Stimulated activated CD4-positive, alpha-beta T cell treated with anti-CD3 and anti-CD28 coated beads, Interleukin-2, amount 100 ng/mL, for 48 hours (primary cell): Measurements from ENCODE around the gene CNTN5.

Source experiments
- DNase-seq, 2 donors: peaks; one replicate each; pipeline ENCODE4 v3.0.0-alpha.2; 2020

CNTN5 gene

GRCh38 chr11:99640671-99641070 is 619.9 kb downstream of the CNTN5 start:
- no peak for DNase-seq

- DNase-seq, result no peak
These were observed 625.2 kb downstream of the CNTN5 start for GRCh38 chr11:99645934-99646333.

GRCh38 chr11:99670067-99670676 is 649.4 kb downstream of the CNTN5 start:
- DNase-seq, result no peak

GRCh38 chr11:99671808-99672409 is 651.2 kb downstream of the CNTN5 start:
- DNase-seq, result no peak

GRCh38 chr11:99676292-99676691 is 655.5 kb downstream of the CNTN5 start:
- no peak for DNase-seq

GRCh38 chr11:99682171-99682570 is 661.4 kb downstream of the CNTN5 start:
- DNase-seq, result no peak

- no peak for DNase-seq
These were observed 661.9 kb downstream of the CNTN5 start for GRCh38 chr11:99682646-99683045.

- no peak for DNase-seq
These were observed 663.2 kb downstream of the CNTN5 start for GRCh38 chr11:99683933-99684332.

GRCh38 chr11:99686838-99687237 is 666.1 kb downstream of the CNTN5 start:
- DNase-seq, result no peak

- DNase-seq, result no peak
These were observed 666.6 kb downstream of the CNTN5 start for GRCh38 chr11:99687320-99687719.

- DNase-seq, result no peak
These were observed 673.3 kb downstream of the CNTN5 start for GRCh38 chr11:99693941-99694492.

- no peak for DNase-seq
These were observed 674.4 kb downstream of the CNTN5 start for GRCh38 chr11:99695106-99695505.

GRCh38 chr11:99706848-99707247 is 686.1 kb downstream of the CNTN5 start:
- DNase-seq, result no peak

GRCh38 chr11:99708928-99709672 is 688.4 kb downstream of the CNTN5 start:
- DNase-seq, result no peak

GRCh38 chr11:99716302-99716701 is 695.6 kb downstream of the CNTN5 start:
- no peak for DNase-seq

GRCh38 chr11:99718291-99718690 is 697.5 kb downstream of the CNTN5 start:
- DNase-seq, result no peak

GRCh38 chr11:99739464-99740089 is 718.8 kb downstream of the CNTN5 start:
- no peak for DNase-seq

GRCh38 chr11:99742501-99742900 is 721.8 kb downstream of the CNTN5 start:
- no peak for DNase-seq

- DNase-seq, result no peak
These were observed 739.0 kb downstream of the CNTN5 start for GRCh38 chr11:99759787-99760186.

- no peak for DNase-seq
These were observed 746.1 kb downstream of the CNTN5 start for GRCh38 chr11:99766811-99767210.

GRCh38 chr11:99773646-99774045 is 752.9 kb downstream of the CNTN5 start:
- DNase-seq, result no peak

- DNase-seq, result no peak
These were observed 760.3 kb downstream of the CNTN5 start for GRCh38 chr11:99781074-99781473.

GRCh38 chr11:99791354-99791753 is 770.6 kb downstream of the CNTN5 start:
- DNase-seq, result no peak

GRCh38 chr11:99795999-99796398 is 775.2 kb downstream of the CNTN5 start:
- no peak for DNase-seq
